Gastrocnemius medialis (tissue), 4 donors: Measurements from ENCODE around the gene KHK. TPM values are rescaled to one million over a fixed set of nuclear protein-coding genes. Genes with fewer than 3 reads are reported as not detected.

Experiments used
- ATAC-seq, 2 donors: fragments of 150-250 bp; one replicate each; pipeline ENCODE4 v1.9.1; 2016
- DNase-seq, 2 donors: peaks; one replicate each; pipeline ENCODE4 v3.0.0-alpha.2; 2019
- H3K27ac ChIP-seq, 4 donors: fragments of 200-600 bp; sonication (generic); 1 replicate in 1 of 4; 2 replicates in 3 of 4; pipeline ENCODE4 v1.5.1; 2016 to 2018; ENCODE audit warnings: mild to moderate bottlenecking in 2 of 4, moderate library complexity in 1 of 4
- H3K27me3 ChIP-seq, 3 donors: fragments of 200-600 bp; sonication (generic) in 2 of 3; 1 replicate in 1 of 3; 2 replicates in 2 of 3; pipeline versions ENCODE4 v1.5.1 to v1.6.0; 2016 to 2019; ENCODE audit warnings: mild to moderate bottlenecking in 1 of 3, moderate library complexity in 1 of 3
- H3K36me3 ChIP-seq, 2 donors: fragments of 200-600 bp; sonication (generic) in 1 of 2; one replicate each; pipeline ENCODE4 v1.5.1; 2017 to 2018
- H3K4me1 ChIP-seq, 2 donors: fragments of 200-600 bp; sonication (generic) in 1 of 2; one replicate each; pipeline ENCODE4 v1.5.1; 2016 to 2017; ENCODE audit warnings: mild to moderate bottlenecking in 2 of 2
- H3K4me3 ChIP-seq, 4 donors: fragments of 200-600 bp; sonication (generic) in 3 of 4; 1 replicate in 1 of 4; 2 replicates in 3 of 4; pipeline ENCODE4 v1.5.1; 2016 to 2019; ENCODE audit warnings: mild to moderate bottlenecking in 2 of 4
- H3K9me3 ChIP-seq, 3 donors: fragments of 200-600 bp; sonication (generic) in 2 of 3; 1 replicate in 1 of 3; 2 replicates in 2 of 3; pipeline ENCODE4 v1.5.1; 2016 to 2019
- POLR2A ChIP-seq, 2 donors: fragments of 450-650 bp; IDR thresholded peaks; one replicate each; pipeline ENCODE4 v1.6.1; 2017; ENCODE audit warnings: antibody characterized with exemption in 2 of 2, mild to moderate bottlenecking in 2 of 2, moderate library complexity in 2 of 2
- in situ Hi-C, 4 donors: fragments of 200-750 bp; cut with MboI; loops; one replicate each; pipeline versions ENCODE4 v1.15.0 to v1.8.0; 2017; ENCODE audit warnings: low sequenced_read_pairs in 4 of 4
- intact Hi-C: fragments of 100-400 bp; cut with DNase I; formaldehyde crosslinking; loops from one replicate; pipeline ENCODE4 v1.15.1; 2023; ENCODE audit warnings: low total_unique reads
- total RNA-seq, 4 donors: library from RNA; depleted of rRNA; stranded (reverse); fragments of >200 nt; gene quantifications; one replicate each; pipeline versions ENCODE4 v1.1.0 to v1.2.3, GENCODE V29; 2016
- TF ChIP-seq, protein P1 (sequence below), 5 experiments: fragments of 450-650 bp in 3 of 5; fragments of 200-600 bp in 2 of 5; sonication (generic) in 2 of 5; IDR thresholded peaks in 4 of 5; conservative IDR thresholded peaks in 1 of 5; 1 replicate in 4 of 5; 2 replicates in 1 of 5; pipeline ENCODE4 v1.5.1; 2016 to 2019; ENCODE audit warnings: antibody characterized with exemption in 5 of 5, mild to moderate bottlenecking in 3 of 5, moderate library complexity in 3 of 5

Gene KHK
- total RNA-seq, 4 donors from 2014 or later: 0.91 to 5.4 (median 1.3) TPM; not detected in 1

DNA sequence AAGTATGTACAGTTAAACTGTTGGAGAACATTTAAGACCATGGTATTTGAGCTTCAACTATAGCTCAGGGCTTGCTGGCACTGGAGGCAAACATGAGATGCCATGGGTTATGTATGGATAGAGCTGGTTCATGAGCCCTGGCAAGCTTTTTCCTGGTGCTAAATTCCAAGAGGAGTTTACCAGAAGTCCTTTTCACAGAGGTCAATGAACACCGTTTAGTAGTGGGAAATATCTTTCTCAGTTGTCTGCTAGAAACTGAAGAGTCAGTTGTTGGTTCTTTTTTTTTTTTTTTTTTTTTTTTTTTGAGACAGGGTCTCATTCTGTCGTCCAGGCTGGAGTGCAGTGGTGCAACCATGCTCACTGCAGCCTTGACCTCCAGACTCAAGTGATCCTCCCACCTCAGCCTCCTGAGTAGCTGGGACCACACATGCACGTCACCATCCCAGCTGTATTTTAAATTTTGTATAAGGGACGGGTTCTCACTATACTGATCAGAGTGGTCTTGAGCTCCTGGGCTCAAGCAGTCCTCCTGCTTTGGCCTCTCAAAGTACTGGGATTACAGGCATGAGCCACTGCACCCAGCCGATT lies 1.3 kb downstream of the KHK start:
- Histone ChIP-seq H3K27ac (no peak overlapping the region), H3K9me3 (no peaks in the 10 kb centered on the region), H3K27me3 (no peaks in the 10 kb centered on the region), H3K4me1 (peaks cover 13 to 24% of the 10 kb centered on the region in 2 donors), H3K36me3 (no peaks in the 10 kb centered on the region), H3K4me3 (no peak overlapping the region)
- in situ Hi-C loops: loop anchor here (5.0 to 10.0 kb wide), 3 partner anchors 53 to 123 kb away; partner anchors contain the start of genes TMEM214 (in 3 of the 4) and MAPRE3 (in 1 of the 4)
- intact Hi-C loops: loop anchor here (5.0 to 10.0 kb wide), 2 partner anchors 56 to 287 kb away; partner anchors contain the start of genes EIF2B4, SNX17 and TMEM214
- ATAC-seq: no peak
- no peak for TF ChIP-seq POLR2A (IDR thresholded peaks at IDR 0.05)
- TF ChIP-seq, protein P1, sequence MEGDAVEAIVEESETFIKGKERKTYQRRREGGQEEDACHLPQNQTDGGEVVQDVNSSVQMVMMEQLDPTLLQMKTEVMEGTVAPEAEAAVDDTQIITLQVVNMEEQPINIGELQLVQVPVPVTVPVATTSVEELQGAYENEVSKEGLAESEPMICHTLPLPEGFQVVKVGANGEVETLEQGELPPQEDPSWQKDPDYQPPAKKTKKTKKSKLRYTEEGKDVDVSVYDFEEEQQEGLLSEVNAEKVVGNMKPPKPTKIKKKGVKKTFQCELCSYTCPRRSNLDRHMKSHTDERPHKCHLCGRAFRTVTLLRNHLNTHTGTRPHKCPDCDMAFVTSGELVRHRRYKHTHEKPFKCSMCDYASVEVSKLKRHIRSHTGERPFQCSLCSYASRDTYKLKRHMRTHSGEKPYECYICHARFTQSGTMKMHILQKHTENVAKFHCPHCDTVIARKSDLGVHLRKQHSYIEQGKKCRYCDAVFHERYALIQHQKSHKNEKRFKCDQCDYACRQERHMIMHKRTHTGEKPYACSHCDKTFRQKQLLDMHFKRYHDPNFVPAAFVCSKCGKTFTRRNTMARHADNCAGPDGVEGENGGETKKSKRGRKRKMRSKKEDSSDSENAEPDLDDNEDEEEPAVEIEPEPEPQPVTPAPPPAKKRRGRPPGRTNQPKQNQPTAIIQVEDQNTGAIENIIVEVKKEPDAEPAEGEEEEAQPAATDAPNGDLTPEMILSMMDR (IDR thresholded peaks at IDR 0.05 in 4 of 5, conservative IDR thresholded peaks at IDR 0.05 in 1 of 5): no peak
- DNase-seq: no peak

DNA sequence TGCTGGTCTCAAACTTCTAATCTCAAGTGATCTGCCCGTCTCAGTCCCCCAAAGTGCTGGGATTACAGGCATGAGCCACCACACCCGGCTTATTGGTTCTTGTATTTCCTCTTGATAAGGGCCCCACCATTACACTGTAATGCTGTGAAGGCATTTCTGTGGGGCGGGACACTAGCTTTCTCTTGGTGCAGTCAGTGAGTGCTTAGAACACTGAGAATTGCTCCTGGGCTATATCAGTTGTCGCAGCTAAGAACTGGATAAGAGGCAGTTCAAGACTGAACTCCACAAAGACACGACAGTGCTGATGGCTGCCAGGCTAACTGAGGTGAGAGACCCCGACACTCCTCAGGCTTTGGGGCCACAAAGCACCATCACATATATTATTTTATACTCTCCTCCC lies 2.1 kb downstream of the KHK start:
- in situ Hi-C loops: loop anchor here (5.0 to 10.0 kb wide), 3 partner anchors 54 to 124 kb away; partner anchors contain the start of genes TMEM214 (in 3 of the 4) and MAPRE3 (in 1 of the 4)
- Histone ChIP-seq H3K4me3 (no peak overlapping the region), H3K27ac (no peak overlapping the region), H3K4me1 (peaks cover 13 to 22% of the 10 kb centered on the region in 2 donors), H3K27me3 (no peaks in the 10 kb centered on the region), H3K36me3 (no peaks in the 10 kb centered on the region), H3K9me3 (no peaks in the 10 kb centered on the region)
- no peak for DNase-seq
- intact Hi-C loops: loop anchor here (5.0 to 10.0 kb wide), 2 partner anchors 56 to 286 kb away; partner anchors contain the start of genes EIF2B4, SNX17 and TMEM214
- no peak for ATAC-seq
- TF ChIP-seq, protein P1 (IDR thresholded peaks at IDR 0.05 in 4 of 5, conservative IDR thresholded peaks at IDR 0.05 in 1 of 5): no peak
- no peak for TF ChIP-seq POLR2A (IDR thresholded peaks at IDR 0.05)

DNA sequence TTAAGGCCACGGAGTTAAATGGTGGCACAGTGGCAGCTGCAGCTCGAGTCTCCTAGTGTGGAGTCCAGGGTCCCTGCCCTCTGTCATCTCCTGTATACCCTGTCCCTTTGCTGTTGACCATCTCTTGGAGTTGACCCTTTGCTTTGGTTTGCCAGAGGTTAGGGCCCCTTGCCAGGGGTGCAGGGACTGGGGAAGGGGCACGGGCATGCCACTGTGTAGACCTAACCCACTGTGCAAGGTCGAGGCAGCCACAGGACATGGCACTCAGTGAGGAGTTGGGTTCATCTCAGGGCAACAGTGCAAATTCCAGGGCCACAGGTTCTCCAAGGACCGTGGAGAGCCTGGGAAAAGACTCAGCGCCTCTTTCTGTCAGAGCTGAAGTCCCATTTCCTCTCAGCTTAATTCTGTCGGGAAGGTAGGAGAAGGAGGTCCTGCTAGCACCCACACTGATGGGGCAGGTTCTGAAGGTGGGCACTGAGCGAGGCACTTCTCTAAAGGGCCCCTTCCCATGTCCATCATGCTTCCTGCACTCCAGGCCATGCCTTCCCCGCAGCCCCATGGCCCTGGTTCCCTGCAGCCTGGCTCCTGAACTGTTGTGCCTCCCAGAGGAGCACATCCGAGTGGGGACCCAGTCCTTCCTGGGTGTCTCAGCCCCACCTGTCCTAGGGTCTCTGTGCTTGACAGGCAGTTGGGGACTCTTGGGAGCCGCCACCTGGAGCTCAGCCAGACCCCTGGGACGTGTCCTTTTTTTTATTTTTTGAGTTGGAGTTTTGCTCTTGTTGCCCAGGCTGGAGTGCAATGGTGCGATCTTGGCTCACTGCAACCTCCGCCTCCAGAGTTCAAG lies 2.8 kb downstream of the KHK start:
- in situ Hi-C loops (loop anchor here (5.0 to 10.0 kb wide), 3 partner anchors 55 to 125 kb away; partner anchors contain the start of genes TMEM214 (in 3 of the 4) and MAPRE3 (in 1 of the 4)), intact Hi-C loops (loop anchor here (5.0 to 10.0 kb wide), 2 partner anchors 57 to 285 kb away; partner anchors contain the start of genes EIF2B4, SNX17 and TMEM214)
- ATAC-seq: no peak
- no peak overlapping the region for H3K4me3 ChIP-seq
- no peaks in the 10 kb centered on the region for H3K9me3 ChIP-seq
- peaks cover 13 to 17% of the 10 kb centered on the region in 2 donors for H3K4me1 ChIP-seq
- no peaks in the 10 kb centered on the region for H3K36me3 ChIP-seq
- TF ChIP-seq, protein P1 (IDR thresholded peaks at IDR 0.05 in 4 of 5, conservative IDR thresholded peaks at IDR 0.05 in 1 of 5): no peak
- no peak for TF ChIP-seq POLR2A (IDR thresholded peaks at IDR 0.05)
- H3K27ac ChIP-seq: no peak overlapping the region
- no peaks in the 10 kb centered on the region for H3K27me3 ChIP-seq
- DNase-seq: no peak

DNA sequence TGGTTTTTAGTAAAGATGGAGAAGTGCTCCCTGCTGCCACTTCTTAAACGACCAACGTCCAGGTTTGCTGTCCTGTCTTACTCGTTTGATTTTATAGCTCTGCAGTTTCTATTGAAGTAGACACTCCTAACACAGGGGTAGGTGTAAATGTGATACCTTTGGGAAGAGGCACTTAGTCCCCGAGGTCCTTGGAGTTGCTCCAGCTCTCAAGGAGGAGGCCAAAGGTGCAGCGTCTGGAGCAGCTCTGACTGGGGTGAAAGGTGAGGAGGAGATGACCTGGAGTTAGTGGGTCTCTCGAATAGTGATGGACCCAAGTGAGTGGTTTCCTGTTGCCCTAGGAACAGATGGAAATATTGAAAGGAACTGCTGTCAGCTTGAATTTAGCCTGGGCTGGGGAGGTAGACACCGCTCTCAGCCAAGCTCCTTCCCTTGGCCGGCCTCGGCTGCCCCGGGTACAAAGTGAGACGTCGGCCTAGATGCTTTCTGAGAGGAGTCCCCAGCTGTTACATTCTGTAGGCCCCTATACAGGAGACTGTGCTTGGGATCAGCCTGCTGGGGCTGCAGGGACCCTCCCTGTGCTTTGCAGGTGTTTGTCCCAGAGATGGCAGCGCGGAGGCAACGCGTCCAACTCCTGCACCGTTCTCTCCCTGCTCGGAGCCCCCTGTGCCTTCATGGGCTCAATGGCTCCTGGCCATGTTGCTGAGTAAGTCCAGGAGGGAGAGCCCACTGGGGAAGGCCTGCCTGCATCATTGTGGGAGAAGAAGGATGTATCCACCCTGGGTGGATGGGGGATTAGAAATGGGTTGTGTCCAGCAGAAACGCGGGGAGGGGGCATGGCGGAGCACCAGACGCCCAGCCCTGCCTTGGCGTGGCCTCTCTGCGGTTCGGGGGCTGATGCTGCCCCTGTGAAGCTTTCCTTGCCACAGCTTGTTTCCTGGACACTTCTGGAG lies 5.4 kb downstream of the KHK start:
- Histone ChIP-seq H3K27ac (no peak overlapping the region), H3K4me1 (peaks cover 12 to 13% of the 10 kb centered on the region in 2 donors), H3K36me3 (no peaks in the 10 kb centered on the region), H3K9me3 (no peaks in the 10 kb centered on the region), H3K27me3 (no peaks in the 10 kb centered on the region), H3K4me3 (no peak overlapping the region)
- DNase-seq (no peak), ATAC-seq (no peak)
- intact Hi-C loops (no loop called here), in situ Hi-C loops (loop anchor here in 2 of 4 donors (10.0 kb wide), 1 partner anchor 193 kb away; the partner anchor contains the start of gene TRIM54 (in 2 of the 2))
- TF ChIP-seq, protein P1 (IDR thresholded peaks at IDR 0.05 in 4 of 5, conservative IDR thresholded peaks at IDR 0.05 in 1 of 5): no peak
- TF ChIP-seq POLR2A (IDR thresholded peaks at IDR 0.05): no peak
